Measurements from ENCODE around the gene SRRD. TPM values are rescaled to one million over a fixed set of nuclear protein-coding genes. Genes with fewer than 3 reads are reported as not detected.
A peak's percentile ranks its signal among the peaks of the same experiment; 100 is the strongest.

Gene SRRD
- total and polyA plus RNA-seq, 5 donors, result 10.8 to 25.8 (median 22.1) TPM

DNA sequence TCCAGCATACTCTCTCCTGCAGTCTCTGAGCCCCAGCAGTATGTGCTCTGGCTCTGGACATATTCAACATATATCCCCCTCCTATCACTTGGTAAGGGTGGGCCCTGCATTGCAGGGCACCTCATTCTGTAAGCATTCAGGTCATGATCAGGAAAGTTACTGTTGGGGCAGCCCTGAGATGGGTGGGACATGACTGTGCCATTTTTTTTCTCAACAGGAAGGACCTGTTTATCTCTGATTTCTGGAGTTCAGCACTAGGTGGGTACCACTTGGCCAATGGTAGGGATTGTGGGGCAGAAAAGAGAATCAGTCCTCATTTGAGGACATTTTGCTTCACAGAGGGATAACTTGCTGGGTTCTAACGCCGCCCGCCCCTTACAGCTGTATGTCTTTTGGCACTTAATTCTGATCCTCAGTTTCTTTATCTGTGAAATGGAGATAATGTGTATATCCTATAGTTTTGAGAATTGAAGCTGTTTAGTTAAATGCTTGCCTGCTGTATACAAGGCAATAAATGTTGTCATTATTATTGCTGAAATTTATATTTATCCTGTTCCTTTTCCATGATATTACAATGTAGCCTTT is 2.2 kb downstream of the SRRD start:
- Histone ChIP-seq H3K4me3 (ENCODE audit: low read length) (no peak overlapping the region), H3K27ac (ENCODE audit: low read length) (no peak overlapping the region), H3K4me1 (ENCODE audit: control insufficient read depth, insufficient read depth, low read length) (no peaks in the 10 kb centered on the region), H3K9me3 (ENCODE audit: control insufficient read depth, low read length) (no peaks in the 10 kb centered on the region), H3K27me3 (ENCODE audit: control insufficient read depth, insufficient read depth) (no peaks in the 10 kb centered on the region)
- 65% methylated on average over 3 of the region's 3 CpGs for WGBS
- intact Hi-C loops (cut with DNase I), result no loop called here
- ATAC-seq, result no peak
- no peak for DNase-seq

DNA sequence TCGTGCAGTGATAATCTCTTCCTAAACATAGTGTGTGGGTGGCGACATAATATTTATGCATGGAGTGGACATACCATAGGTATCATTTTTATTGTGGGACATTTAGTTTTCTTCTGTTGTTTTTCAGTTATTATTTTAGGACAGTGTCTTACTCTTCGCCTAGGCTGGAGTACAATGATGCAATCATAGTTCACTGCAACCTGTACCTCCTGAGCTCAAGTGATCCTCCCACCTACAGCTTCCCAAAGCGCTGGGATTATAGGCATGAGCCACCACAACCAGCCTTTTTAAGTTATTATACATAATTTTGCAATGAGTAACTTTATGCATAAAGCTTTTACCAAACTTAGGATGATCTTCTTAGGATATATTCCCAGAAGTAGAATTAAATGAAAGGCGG is 2.7 kb downstream of the SRRD start:
- WGBS, result 82% methylated on average over 5 of the region's 5 CpGs
- H3K4me3 ChIP-seq (ENCODE audit: low read length), result no peak overlapping the region
- H3K9me3 ChIP-seq (ENCODE audit: control insufficient read depth, low read length), result no peaks in the 10 kb centered on the region
- no peaks in the 10 kb centered on the region for H3K4me1 ChIP-seq (ENCODE audit: control insufficient read depth, insufficient read depth, low read length)
- no peaks in the 10 kb centered on the region for H3K27me3 ChIP-seq (ENCODE audit: control insufficient read depth, insufficient read depth)
- H3K27ac ChIP-seq (ENCODE audit: low read length), result no peak overlapping the region
- ATAC-seq (no peak), DNase-seq (no peak)
- intact Hi-C loops (cut with DNase I), result no loop called here

DNA sequence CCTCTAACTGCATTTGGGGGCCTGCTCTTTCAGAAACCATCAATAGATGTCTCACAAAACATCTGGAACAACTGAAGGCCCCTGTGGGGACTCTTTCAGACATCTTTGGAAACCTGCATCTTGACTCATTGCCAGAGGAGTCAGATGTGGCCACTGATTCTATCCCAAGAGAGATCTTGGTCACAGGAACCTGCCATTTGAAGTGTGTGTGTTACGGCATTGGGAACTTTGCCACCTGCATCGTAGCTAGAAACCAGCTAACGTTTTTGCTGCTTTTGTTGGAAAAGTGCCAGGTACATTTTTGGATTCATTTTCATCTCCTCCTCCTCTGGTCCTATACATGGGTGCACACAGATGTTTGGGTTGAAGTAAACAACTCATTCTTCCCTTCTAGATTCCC is 4.3 kb downstream of the SRRD start:
- 33% methylated on average over 3 of the region's 3 CpGs for WGBS
- H3K4me1 ChIP-seq (ENCODE audit: control insufficient read depth, insufficient read depth, low read length), result no peaks in the 10 kb centered on the region
- ATAC-seq (no peak), DNase-seq (no peak)
- no peaks in the 10 kb centered on the region for H3K9me3 ChIP-seq (ENCODE audit: control insufficient read depth, low read length)
- H3K27me3 ChIP-seq (ENCODE audit: control insufficient read depth, insufficient read depth), result no peaks in the 10 kb centered on the region
- no peak overlapping the region for H3K27ac ChIP-seq (ENCODE audit: low read length)
- intact Hi-C loops (cut with DNase I), result no loop called here
- no peak overlapping the region for H3K4me3 ChIP-seq (ENCODE audit: low read length)

DNA sequence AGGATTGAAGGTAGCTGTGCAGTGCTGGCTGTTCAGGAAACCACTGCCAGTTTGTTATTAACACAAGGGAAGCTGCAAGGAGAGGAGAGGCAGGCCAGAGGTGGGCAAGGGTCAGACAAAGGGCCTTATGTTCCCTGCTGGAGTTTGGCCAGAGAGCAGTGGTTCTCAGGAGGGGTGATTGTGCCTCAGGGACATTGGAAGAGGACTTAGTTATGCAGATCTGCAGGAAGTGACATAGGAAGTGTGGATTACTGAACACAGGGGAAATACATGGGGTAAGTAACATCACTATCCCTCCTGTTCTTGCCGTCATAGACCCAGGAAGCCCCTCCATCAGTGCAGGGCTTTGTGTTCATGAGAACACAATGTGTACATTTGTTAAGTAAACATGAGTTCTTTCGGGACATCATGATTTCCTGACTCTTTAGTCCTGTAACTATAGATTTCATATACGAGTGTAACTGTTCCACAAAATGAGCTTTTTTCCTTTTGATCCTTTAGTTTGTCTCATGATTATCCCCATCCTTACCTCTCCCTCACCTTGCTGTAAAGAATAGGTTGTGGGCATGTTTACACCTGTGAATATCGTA is 5.9 kb downstream of the SRRD start:
- DNase-seq (no peak), ATAC-seq (no peak)
- no peaks in the 10 kb centered on the region for H3K9me3 ChIP-seq (ENCODE audit: control insufficient read depth, low read length)
- H3K27ac ChIP-seq (ENCODE audit: low read length), result no peak overlapping the region
- no peaks in the 10 kb centered on the region for H3K4me1 ChIP-seq (ENCODE audit: control insufficient read depth, insufficient read depth, low read length)
- 69% methylated on average over 4 of the region's 4 CpGs for WGBS
- no peaks in the 10 kb centered on the region for H3K27me3 ChIP-seq (ENCODE audit: control insufficient read depth, insufficient read depth)
- H3K4me3 ChIP-seq (ENCODE audit: low read length), result no peak overlapping the region
- intact Hi-C loops (cut with DNase I), result no loop called here

DNA sequence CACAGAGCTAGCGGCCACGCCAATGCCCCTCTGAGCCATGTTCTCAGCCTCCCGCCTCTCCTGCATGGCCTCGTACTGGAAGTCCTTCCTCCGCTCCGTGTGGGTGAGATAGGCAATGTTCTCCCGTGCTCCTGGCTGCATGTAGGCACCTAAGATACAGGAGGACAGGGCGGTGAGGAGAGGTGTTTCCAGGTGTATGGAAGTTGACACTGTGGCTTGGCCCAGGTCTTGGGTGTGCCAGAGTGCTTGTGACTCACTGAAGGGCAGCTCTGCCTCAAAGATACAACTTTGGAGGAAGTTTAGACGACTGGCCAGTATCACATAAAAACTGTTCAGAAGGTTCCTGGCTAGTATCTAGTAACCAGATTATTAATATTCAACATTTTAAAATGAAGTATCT is 8.5 kb downstream of the SRRD start:
- ATAC-seq (no peak), DNase-seq (no peak)
- no peaks in the 10 kb centered on the region for H3K9me3 ChIP-seq (ENCODE audit: control insufficient read depth, low read length)
- no peak overlapping the region for H3K4me3 ChIP-seq (ENCODE audit: low read length)
- no peaks in the 10 kb centered on the region for H3K27me3 ChIP-seq (ENCODE audit: control insufficient read depth, insufficient read depth)
- intact Hi-C loops (cut with DNase I), result no loop called here
- no peaks in the 10 kb centered on the region for H3K4me1 ChIP-seq (ENCODE audit: control insufficient read depth, insufficient read depth, low read length)
- 89% methylated on average over 9 of the region's 9 CpGs for WGBS
- no peak overlapping the region for H3K27ac ChIP-seq (ENCODE audit: low read length)

DNA sequence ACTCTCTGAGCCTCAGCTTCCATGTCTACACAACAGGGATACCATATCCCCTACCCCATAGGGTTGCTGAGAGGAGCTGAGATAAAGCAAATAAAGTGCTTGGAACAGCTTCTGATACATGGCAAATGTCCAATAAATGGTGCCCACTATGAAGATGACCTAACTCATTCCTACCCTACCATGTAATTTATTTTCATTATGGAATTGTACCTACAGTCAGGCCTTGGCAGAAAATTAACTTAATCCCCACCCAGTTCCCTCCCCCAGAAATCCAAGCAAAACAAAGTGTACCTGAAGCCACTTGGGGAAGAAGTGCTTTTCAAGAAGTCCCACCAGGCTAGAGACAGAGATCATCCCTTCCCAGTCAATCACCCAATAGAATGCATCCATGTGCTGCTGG is 10.8 kb downstream of the SRRD start:
- ATAC-seq, result no peak
- no peaks in the 10 kb centered on the region for H3K9me3 ChIP-seq (ENCODE audit: control insufficient read depth, low read length)
- intact Hi-C loops (cut with DNase I), result no loop called here

DNA sequence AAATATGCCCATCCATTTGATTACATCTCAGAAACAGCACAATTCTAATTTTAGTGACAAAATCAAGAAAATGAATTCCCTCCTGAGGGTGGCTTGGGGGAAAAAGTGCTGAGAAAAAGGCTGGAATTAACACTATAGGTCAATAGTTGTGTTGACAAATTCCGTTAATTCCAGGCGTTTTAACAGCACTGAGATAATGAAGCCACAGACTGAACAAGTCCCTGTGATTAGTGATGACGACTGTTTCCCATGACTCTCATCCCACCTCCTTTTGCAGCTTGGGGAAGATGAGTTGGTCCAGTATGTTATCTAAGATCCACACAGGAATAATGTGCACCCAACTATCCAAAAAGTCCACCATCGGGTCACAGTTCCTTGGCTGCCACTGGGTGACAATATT is 12.8 kb downstream of the SRRD start:
- no peaks in the 10 kb centered on the region for H3K4me1 ChIP-seq (ENCODE audit: control insufficient read depth, insufficient read depth, low read length)
- DNase-seq, result no peak
- intact Hi-C loops (cut with DNase I), result no loop called here
- no peaks in the 10 kb centered on the region for H3K27me3 ChIP-seq (ENCODE audit: control insufficient read depth, insufficient read depth)
- no peak overlapping the region for H3K27ac ChIP-seq (ENCODE audit: low read length)
- no peak for ATAC-seq
- H3K9me3 ChIP-seq (ENCODE audit: control insufficient read depth, low read length), result no peaks in the 10 kb centered on the region
- WGBS, result 76% methylated on average over 4 of the region's 4 CpGs
- H3K4me3 ChIP-seq (ENCODE audit: low read length), result no peak overlapping the region

More for the DNA sequence above, 10.8 kb downstream of the SRRD start:
- Histone ChIP-seq H3K27ac (ENCODE audit: low read length) (no peak overlapping the region), H3K4me1 (ENCODE audit: control insufficient read depth, insufficient read depth, low read length) (no peaks in the 10 kb centered on the region), H3K27me3 (ENCODE audit: control insufficient read depth, insufficient read depth) (no peaks in the 10 kb centered on the region), H3K4me3 (ENCODE audit: low read length) (no peak overlapping the region)
- DNase-seq, result no peak

DNA sequence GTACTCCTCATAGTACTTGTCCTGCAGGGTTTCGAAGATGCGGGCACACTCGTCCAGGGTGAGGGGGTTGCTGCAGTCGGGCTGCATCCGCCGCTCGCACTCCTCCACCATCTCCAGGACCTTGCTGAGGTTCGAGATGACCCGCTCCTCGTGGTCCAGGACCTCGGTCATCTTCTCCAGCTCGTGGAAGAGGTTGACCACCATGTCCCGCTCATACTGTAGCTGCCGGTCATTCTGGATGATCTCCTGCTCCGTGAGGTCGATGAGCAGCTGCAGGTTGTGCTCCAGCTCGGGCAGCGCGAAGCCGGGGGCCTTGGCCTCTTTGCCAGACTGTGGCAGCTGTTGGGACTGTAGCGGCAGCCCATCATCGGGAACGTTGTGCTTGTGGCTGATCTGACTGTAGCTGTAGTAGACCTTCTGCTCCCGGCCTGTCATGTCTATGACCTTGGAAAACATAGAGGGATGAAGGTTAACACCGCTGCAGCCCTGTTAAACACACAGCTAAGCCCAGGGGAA is 15.6 kb downstream of the SRRD start:
- Histone ChIP-seq H3K27ac (ENCODE audit: low read length) (no peak overlapping the region), H3K4me1 (ENCODE audit: control insufficient read depth, insufficient read depth, low read length) (no peaks in the 10 kb centered on the region), H3K4me3 (ENCODE audit: low read length) (no peak overlapping the region), H3K9me3 (ENCODE audit: control insufficient read depth, low read length) (no peaks in the 10 kb centered on the region), H3K27me3 (ENCODE audit: control insufficient read depth, insufficient read depth) (no peaks in the 10 kb centered on the region)
- intact Hi-C loops (cut with DNase I), result no loop called here
- peak in 1 of 2 donors; percentile 17 for ATAC-seq
- peak in 1 of 3 donors; percentile 43 for DNase-seq
- WGBS, result 92% methylated on average over 25 of the region's 25 CpGs

DNA sequence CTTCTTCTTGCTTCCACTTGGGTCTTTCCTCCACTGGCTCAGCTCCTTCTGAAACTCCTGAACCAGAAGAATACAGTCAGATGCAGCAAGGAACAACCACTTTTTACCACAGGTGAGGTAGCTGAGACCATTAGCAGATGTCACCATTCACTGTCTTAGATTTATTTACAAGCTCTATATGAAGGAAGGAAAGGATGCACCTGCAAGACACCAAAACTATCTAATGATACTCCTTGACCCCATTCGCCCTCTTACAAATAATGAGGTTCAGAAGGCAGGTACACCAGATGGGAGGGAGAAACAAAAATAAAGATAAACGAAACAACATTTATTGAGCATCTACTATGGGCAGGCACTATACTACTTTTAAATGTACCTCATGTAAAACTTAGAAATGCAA is 18.3 kb downstream of the SRRD start:
- H3K27ac ChIP-seq (ENCODE audit: low read length), result no peak overlapping the region
- intact Hi-C loops (cut with DNase I), result loop anchor here in 1 of 4 donors (5.0 kb wide), 1 partner anchor 90 kb away; the partner anchor contains the start of gene TPST2
- H3K27me3 ChIP-seq (ENCODE audit: control insufficient read depth, insufficient read depth), result no peaks in the 10 kb centered on the region
- no peaks in the 10 kb centered on the region for H3K4me1 ChIP-seq (ENCODE audit: control insufficient read depth, insufficient read depth, low read length)
- WGBS, result 91% methylated on average over 2 of the region's 2 CpGs
- no peak for ATAC-seq
- H3K4me3 ChIP-seq (ENCODE audit: low read length), result no peak overlapping the region
- DNase-seq, result no peak
- H3K9me3 ChIP-seq (ENCODE audit: control insufficient read depth, low read length), result no peaks in the 10 kb centered on the region

DNA sequence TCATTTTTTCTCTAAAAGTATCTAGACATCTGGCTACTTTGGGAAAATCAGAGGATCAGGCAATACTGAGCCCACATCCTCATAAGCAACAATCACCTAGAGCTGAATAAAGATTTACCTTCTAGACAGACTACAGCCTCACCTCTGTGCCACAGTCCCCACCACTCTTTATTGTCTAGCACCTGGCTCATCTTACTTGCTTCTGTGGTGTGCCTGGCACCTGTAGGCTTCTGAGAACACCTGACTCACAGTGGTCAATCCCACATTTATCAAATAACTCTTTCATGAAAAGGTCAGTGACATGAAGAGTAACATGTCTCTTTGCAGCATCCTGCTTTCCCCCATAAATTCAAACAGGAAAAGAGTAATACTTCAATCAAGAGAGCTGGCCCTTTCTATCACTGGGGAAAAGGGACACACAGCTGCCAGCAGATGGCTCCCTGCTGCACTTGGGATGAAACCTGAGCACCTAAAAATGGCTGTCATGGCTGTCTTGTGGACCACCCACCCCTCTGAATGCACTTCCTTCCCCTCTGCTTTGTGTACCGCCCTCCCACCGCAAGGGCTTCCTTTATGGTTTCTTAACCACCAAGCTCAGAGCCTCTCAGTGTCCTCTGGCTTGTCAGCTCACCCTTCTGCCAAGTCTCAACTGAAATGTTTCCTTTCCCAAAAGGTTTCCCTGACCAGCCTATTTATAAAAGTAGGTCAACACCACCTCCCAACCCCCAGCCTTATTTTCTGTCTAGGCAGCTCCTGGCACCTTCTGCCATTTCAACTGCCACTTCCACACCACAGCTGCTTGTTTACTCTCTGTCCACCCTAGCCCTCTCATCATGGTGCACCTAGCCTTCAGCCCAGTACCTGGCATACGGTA is 19.2 kb downstream of the SRRD start:
- Histone ChIP-seq H3K4me1 (ENCODE audit: control insufficient read depth, insufficient read depth, low read length) (no peaks in the 10 kb centered on the region), H3K27ac (ENCODE audit: low read length) (peak overlapping the region; percentile 84), H3K27me3 (ENCODE audit: control insufficient read depth, insufficient read depth) (no peaks in the 10 kb centered on the region), H3K4me3 (ENCODE audit: low read length) (no peak overlapping the region), H3K9me3 (ENCODE audit: control insufficient read depth, low read length) (no peaks in the 10 kb centered on the region)
- WGBS, result 30% methylated on average over 3 of the region's 3 CpGs
- DNase-seq (peak in 1 of 3 donors; percentile 63), ATAC-seq (peak; percentile 73 to 83)
- intact Hi-C loops (cut with DNase I), result loop anchor here in 1 of 4 donors (5.0 kb wide), 1 partner anchor 89 kb away; the partner anchor contains the start of gene TPST2

DNA sequence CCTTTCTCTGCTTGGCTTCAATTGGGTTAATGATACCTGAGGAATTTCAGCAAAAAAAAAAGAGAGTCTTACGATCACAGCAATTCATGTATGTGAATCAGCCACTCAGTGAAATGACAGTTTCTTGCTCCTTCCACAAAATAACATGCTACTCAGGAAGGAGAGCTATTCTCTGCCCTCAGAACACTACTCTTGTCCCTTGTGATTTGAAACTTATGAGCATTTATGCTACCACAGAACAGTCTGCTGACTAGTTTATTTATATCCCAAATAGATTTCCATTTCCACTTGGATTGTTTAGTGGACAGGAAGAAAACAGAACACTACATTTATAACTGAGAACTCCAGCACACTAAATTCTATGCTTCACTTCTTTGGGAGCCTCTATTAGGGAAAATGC is 20.1 kb downstream of the SRRD start:
- no peak overlapping the region for H3K4me3 ChIP-seq (ENCODE audit: low read length)
- ATAC-seq, result peak in 1 of 2 donors; percentile 47

More for the DNA sequence above, 20.1 kb downstream of the SRRD start:
- Histone ChIP-seq H3K27ac (ENCODE audit: low read length) (peak overlapping the region; percentile 84), H3K27me3 (ENCODE audit: control insufficient read depth, insufficient read depth) (no peaks in the 10 kb centered on the region), H3K4me1 (ENCODE audit: control insufficient read depth, insufficient read depth, low read length) (no peaks in the 10 kb centered on the region), H3K9me3 (ENCODE audit: control insufficient read depth, low read length) (no peaks in the 10 kb centered on the region)
- intact Hi-C loops (cut with DNase I), result loop anchor here in 1 of 4 donors (5.0 kb wide), 1 partner anchor 89 kb away; the partner anchor contains the start of gene TPST2
- DNase-seq, result no peak
- WGBS, result 43% methylated on average over 1 of the region's 1 CpG
